Measurements from ENCODE around the gene SDHAF2.
"Not testable (repeated sequence)": the region's sequence is repeated elsewhere in the genome, so short reads cannot be mapped to it uniquely, and the experiment has no call there.

Gene SDHAF2

GRCh38 chr11:61429691-61430582, at the start of gene SDHAF2, which contains the start of gene CPSF7:
Gene SDHAF2 (plus strand): TSS chr11:61430124. CDS start chr11:61430147, 23 bp downstream.
Gene CPSF7 (minus strand): TSS chr11:61429975. CDS start chr11:61429235, 740 bp downstream.
- TF ChIP-seq CTCF (conservative IDR thresholded peaks at IDR 0.05; ENCODE audit: low read depth, low read length), result no peak
- DNase-seq (ENCODE audit: low read depth), result peak; percentile 95
- H3K4me3 ChIP-seq (ENCODE audit: low read depth, low read length), result peak within 1 kb of the TSS; percentile 87

DNA sequence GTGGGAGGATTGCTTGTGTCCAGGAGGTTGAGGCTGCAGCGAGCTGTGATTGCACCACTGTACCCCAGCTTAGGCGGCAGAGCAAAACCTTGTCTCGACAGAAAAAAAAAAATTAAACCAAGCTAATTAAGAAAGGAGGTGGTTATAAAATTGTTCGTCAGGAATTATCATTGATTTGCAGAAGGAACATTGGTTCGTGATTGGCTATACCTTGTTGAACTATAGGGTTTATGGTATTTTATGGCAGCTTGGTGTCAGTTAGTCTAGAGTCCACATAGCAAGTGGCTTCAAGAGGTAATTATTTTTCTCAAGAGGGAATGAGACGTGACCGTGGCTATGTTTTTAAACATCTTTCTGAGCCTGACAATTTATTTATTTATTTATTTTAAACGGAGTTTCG, 49.0 kb upstream of the SDHAF2 start:
- no peak for TF ChIP-seq CTCF (conservative IDR thresholded peaks at IDR 0.05; ENCODE audit: low read depth, low read length)
- no peak overlapping the region for H3K4me3 ChIP-seq (ENCODE audit: low read depth, low read length)
- DNase-seq (ENCODE audit: low read depth), result no peak

DNA sequence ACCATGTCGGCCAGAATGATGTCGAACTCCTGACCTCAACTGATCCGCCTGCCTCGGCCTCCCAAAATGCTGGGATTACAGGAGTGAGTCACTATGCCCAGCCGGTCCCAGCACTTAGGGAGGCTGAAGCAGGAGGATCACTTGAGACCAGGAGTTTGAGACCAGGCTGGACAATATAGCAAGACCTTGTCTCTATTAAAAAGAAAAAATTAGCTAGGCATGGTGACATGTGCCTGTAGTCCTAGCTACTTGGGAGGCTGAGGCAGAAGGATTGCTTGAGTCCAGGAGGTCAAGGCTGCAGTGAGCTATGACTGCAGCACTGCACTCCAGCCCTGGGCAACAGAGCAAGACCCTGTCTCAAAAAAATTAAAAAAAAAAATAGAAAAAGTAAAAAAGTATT, 46.1 kb upstream of the SDHAF2 start:
- not testable (repeated sequence) for H3K4me3 ChIP-seq (ENCODE audit: low read depth, low read length); DNase-seq (ENCODE audit: low read depth)

GRCh38 chr11:61384271-61385242, 45.4 kb upstream of the SDHAF2 start:
- peak; percentile 73 for TF ChIP-seq CTCF (conservative IDR thresholded peaks at IDR 0.05; ENCODE audit: low read depth, low read length)
- DNase-seq (ENCODE audit: low read depth), result peak; percentile 69
- no peak overlapping the region for H3K4me3 ChIP-seq (ENCODE audit: low read depth, low read length)

GRCh38 chr11:61390161-61390560, 39.8 kb upstream of the SDHAF2 start:
- TF ChIP-seq CTCF (conservative IDR thresholded peaks at IDR 0.05; ENCODE audit: low read depth, low read length), result no peak
- no peak for DNase-seq (ENCODE audit: low read depth)

DNA sequence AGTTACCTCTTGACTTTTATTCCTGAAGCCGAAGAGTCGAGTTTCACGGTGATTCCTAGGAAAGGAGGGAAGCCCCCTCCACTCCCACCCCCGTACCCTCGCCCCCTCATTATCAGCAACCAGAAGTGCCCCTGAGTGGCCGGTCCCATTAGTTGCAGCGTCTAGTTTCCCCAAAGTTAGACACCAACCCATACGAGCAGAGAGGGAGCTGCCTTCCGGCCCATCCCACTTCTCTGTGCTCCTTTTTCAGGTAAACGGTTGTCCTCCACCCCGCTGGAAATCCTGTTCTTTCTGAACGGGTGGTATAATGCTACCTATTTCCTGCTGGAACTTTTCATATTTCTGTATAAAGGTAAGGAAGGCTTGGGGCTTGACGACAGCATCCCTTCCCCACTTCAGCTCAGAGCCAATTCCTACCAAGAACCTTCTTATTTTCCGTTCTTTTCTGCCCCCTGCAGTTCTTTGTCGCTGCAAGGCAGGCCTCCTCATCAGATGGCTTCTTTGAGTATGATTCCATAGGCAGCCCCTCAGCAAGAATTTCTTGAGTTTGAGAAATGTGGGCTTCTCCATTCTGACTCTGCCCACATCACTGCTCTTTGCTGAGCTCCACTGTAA, 36.8 kb upstream of the SDHAF2 start:
- TF ChIP-seq CTCF (conservative IDR thresholded peaks at IDR 0.05; ENCODE audit: low read depth, low read length), result peak; percentile 53
- DNase-seq (ENCODE audit: low read depth), result peak; percentile 53
- peak overlapping the region; percentile 70 for H3K4me3 ChIP-seq (ENCODE audit: low read depth, low read length)

More at GRCh38 chr11:61390161-61390560, 39.8 kb upstream of the SDHAF2 start:
- H3K4me3 ChIP-seq (ENCODE audit: low read depth, low read length), result no peak overlapping the region
